Tongue (tissue), 2 donors: ENCODE data around the gene ITGA5. TPM values are rescaled to one million over a fixed set of nuclear protein-coding genes. Genes with fewer than 3 reads are reported as not detected.
A peak's percentile ranks its signal among the peaks of the same experiment; 100 is the strongest.
"Not testable (repeated sequence)": the region's sequence is repeated elsewhere in the genome, so short reads cannot be mapped to it uniquely, and the experiment has no call there.

Experiments
- DNase-seq: peaks from one replicate; pipeline ENCODE4 v3.0.0-alpha.2; 2015
- total RNA-seq: library from RNA; depleted of rRNA; stranded (reverse); fragments of >200 nt; gene quantifications from one replicate; pipeline ENCODE4 v1.2.3, GENCODE V29; 2014

ITGA5 gene
- total RNA-seq, 1 donor from 2014 or later, result 112 TPM

DNA sequence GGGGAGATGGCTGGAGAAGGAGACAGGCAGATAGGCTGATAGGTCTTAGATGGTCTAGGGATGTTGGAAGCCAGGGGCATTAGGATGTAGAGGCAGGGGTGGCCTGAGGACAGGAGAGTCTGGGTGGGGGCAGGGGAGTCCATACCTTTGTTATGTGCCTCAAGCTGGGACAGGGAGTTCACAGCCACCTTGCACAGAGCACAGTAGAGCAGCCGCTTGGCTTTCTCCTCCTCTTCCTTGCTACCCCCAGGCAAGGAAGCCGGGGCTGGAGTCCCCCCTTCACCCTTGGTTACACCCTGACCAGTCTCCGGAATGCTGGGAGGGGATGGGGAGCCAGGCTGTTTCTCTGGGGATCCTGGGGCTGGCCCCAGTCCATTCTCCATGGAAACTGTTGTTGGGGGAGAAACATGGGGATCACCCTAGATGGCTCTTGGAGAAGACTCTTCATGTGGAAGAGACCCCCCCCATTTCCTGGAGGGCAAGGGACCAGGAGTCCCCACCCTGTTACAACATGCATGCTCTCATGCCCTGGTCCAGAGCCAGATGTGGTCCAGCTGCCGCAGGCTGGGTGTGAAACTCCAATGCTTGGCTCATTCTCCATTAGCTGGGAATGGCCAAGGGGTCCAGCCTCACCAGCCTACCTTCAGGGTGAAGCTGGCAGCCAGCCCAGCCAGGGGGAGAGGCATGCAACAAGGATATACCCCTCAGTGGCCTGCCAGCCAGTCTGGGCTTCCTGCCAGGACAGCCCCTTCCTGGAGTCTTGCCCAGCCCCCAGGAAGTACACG lies 47.5 kb downstream of the ITGA5 start:
- DNase-seq, result peak; percentile 90

DNA sequence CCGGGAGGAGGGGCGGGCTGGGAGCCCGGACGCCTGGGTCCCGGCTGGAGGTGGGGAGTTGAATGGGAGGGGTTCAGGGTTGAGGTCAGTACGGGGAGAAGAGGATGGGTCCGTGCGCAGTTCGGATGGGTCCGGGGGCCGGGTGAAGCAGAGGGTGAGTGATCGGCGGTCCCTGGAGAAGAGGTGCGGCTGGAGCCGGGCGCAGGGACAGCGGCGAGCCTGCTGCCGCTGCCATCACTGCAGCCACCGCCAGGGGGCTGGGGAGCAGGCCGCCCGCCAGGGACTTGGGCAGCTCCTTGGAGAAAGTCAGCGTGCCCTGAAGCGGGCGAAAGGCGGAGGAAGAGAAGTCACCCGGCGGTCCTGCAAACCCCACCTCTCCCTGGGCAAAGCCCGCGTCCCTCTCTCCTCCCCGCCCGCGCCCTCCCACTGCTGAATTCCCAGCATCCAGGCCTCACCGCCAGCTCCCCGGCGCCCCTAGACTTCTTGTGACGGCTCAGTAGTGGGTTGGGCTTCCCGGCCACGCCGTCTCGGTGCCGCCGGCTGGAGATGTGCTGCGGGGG lies 48.8 kb downstream of the ITGA5 start:
- DNase-seq, result peak; percentile 88

DNA sequence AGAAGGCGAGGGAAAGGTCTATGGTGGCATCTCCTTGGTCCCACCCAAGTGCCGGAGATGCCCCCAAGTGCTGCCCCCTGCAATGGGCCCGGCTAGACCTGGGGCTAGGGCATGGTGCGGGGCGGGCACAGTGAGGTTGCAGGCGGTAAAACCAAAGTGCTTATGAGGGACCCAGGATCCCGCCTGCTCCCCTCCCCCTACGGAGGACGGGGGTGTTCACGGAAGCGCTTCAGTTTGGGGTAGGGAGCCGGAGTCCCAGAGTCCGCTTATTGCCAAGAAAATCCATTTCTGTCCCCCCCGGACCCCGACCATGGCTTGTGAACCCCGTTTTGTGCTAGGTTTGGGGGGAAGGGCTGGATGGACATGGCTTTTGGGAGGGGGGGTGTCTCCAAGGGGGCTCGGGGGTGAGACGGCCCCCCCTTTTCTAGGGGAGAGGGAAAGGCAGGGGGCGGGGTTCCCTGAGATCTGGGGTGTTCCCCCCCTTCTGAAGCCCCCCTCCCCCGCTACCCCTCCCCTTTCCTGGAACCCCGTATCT lies 49.4 kb downstream of the ITGA5 start:
- DNase-seq, result peak; percentile 14

DNA sequence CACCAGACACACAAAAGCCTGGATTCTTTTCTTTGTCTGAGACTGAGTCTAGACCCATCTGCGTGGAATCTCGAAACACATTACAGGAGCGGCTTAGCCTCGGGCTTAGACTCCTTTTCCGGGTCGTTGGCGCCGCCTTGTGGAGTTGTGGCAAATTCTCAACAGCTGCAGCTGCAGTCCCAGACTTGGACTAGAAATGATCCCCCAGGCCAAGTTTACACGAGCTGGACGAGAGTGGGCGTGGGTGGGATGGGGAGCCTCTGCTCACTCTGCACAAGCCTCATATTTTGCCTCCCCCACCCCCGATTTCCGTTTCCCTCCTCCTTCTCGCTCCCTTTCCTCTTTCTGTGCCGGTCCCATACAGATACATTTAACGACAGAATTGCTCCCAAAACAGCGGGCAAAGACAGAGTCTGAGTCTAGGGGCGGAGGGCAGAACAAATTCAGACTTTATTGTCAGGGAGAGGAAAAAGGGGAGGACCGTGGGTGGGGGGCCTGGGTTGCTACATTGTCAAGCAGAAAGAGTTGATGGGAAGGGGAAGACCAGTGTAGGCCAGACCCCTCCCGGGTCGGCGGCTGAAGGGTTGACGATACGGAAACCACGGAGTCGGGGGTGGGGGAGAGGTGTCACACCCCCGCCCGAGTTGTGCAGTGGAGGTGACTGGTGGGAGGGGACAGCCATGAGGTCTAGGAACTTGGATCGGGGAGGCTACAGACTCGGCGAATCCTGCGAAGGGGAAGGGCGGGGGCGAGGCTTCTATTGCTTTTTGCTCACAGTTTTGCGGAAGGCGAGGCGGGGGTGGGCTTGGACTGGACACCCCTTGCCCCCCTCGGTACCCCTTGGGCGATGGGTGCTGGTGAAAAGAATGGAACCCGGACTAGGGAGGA lies 50.1 kb downstream of the ITGA5 start:
- peak; percentile 98 for DNase-seq

DNA sequence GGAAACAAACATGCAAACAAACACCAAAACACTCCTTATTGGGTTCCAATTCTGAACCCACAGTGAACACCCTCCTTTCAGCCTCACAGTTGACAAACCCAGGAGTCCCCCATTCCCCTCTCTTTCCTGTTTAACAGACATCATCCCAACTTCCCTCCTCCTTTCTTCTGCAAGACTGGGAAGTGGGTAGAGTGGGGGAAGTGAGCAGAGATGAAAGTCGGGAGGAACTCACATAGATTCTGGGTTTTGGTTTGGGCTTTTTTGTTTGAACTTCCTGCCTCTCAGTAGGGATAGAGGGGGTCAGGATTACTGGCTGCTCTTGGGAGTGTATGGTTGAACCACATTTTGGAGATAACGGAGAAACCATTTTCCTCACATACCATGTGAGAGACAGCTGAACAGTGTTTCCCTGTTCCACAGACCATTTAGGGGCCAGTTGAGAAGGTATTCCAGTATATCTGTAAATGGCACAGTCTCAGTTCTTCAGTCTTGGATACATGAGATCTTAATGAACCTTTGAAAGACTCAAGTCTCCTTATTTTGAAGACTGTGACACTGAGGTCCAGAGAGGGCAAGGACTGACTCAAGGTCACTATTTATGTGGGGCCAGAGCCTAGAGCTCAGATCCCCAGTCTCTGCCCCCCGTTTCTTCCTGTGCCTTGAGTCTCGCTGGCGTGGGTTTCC lies 50.9 kb downstream of the ITGA5 start:
- DNase-seq, result peak; percentile 3

DNA sequence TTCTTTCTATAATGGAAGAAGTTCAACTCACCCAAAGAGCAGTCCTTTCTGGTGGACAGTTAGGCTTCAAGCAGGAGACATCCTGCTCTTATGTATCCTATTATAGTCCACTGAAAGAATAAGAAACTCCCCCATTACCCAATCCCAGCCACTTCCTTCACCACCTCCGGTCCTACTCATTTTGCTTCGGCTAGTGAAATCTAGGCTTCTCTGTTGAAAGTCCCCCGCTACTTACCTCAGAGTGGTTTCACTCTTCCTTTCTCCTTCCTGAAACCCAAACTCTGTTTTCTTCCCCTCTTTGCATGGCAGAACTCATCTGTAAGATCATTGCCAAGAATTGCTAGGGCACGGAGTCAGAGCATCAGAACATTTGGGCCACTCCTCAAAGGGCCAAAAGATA lies 54.7 kb downstream of the ITGA5 start, which contains the start of gene GPR84:
TSS of gene GPR84 (minus strand) at position 74 of the 400 bp plus-strand sequence. CDS start 635 bp downstream, outside the sequence.
- DNase-seq, result no peak

DNA sequence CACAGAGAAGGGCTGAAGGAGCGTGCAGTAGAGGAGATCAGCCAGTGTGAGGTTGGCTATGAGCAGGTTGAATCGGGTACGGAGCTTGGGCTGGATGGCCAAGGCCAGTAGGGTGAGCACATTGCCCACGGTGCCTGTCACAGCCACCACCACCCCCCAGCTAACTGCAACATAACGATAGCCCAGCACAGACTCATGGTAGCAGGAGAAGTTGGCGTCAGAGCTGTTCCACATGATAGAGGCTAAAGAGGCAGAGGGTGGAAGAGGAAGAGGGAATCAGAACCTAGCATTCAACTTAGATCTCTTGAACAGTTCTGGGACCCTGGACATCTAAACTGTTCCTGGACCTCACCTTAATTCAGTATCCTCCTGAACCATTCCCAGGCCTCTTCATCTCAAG lies 55.4 kb downstream of the ITGA5 start:
- no peak for DNase-seq

DNA sequence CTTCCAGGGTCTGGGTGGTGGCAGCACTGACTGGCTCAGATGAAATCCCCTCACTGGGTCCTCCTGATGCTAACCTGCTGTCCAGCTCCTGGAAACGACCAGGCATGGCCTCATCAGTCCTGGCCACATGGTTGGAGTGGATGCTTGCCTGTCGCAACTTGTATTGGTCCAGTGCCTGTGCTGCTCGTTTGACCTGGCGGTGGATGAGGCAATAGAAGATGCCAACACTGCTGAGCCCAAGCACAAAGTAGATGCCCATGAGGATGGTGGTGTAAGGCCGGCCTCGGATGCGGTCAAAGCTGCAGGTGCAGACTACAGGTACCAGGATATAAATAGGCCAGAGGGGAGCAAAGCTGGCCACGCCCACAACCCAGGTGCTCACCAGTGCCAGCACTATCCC lies 56.0 kb downstream of the ITGA5 start:
- DNase-seq, result no peak

DNA sequence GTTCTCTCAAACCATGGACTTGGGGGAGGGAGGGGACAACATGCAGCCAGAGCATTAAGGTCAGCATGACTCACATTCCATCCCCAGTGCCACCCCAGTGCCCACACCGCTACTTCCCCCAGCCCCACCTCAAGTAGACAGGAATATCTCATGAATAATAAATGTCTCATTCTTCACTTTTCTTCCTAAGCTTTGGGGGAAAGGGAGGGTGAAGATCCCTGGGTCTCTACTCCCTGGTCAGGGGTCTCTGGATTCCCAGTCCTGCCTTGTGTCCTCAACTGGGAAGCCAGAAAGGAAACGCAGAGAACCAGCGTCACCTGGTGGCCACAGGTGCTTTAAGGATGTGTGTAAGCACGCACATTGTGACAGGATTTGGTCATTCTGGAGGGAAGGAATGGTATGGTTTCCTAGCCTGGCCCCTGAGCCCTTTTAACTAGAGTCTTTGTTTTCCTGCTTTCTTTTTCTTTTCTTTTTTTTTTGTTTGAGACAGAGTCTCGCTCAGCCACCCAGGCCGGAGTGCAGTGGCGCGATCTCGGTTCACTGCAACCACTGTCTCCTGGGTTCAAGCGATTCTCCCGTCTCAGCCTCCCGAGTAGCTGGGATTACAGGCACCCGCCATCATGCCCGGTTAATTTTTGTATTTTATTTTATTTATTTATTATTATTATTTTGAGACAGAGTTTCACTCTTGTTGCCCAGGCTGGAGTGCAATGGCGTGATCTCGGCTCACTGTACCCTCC lies 58.2 kb downstream of the ITGA5 start:
- peak; percentile 92 for DNase-seq

DNA sequence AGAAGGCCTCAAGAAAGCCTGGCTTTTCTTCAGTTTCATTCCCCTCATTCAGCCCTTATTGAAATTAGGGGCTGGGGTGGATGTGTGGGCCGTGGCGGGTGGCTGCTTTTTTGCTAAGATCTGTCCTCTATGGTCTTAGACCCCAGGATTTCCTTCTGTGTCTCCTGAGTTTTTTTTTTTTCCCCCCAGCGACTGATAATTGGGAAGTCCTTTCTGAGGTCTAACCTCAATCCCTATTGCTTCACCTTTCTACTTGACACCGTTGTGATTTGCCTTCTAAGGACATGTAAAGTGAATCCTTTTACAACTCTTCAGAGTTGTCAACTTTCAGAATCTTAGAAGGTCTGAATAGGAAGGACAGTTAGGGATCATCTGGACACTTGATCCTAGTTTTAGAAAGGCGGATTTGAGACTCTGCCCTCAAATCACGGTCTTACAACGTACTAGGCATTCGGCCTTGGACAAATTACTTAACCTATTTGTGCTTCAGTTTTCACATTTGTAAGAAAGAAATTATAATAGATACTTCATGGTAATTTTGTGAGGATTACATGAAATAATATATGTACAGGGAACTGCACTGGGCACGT lies 59.2 kb downstream of the ITGA5 start:
- DNase-seq, result no peak

DNA sequence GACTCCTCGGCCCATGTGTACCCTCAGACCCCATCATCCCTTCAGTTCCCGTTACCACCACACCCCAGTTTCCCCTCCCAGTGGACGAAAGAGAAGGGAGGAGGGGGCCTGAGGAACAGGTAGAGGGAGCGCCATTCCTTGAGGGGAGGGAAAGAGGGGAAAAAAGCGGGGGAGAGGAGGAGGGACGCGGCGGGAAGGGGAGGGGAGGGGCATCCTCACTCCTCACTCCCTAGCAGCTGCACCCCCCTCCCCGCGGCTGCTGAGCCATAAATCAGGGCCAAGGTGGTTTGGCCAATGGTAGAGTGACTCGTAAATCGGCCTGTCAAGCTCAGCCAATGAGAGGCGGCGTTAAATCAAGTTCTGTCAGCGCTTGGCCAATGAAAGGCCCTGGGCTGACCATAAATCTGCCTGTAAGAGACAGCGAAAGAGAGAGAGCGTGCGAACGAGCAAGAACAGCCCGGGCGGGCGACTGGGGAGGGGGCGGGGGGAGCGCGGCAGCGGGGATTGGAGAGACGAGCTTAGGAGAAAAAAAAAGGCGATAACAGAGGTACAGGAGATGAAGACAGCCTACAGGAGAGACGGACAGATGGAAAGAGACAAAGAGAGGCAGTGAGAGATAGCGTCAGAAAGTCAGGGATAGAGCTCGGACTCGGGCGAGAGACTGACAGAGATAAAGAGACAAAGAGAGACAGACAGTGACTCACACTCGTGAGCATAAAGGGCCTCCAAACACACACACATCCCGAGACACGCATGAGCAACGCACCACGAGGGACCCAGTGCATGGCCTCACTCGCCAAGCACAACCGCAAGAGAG lies 59.9 kb downstream of the ITGA5 start:
- DNase-seq, result peak; percentile 100

DNA sequence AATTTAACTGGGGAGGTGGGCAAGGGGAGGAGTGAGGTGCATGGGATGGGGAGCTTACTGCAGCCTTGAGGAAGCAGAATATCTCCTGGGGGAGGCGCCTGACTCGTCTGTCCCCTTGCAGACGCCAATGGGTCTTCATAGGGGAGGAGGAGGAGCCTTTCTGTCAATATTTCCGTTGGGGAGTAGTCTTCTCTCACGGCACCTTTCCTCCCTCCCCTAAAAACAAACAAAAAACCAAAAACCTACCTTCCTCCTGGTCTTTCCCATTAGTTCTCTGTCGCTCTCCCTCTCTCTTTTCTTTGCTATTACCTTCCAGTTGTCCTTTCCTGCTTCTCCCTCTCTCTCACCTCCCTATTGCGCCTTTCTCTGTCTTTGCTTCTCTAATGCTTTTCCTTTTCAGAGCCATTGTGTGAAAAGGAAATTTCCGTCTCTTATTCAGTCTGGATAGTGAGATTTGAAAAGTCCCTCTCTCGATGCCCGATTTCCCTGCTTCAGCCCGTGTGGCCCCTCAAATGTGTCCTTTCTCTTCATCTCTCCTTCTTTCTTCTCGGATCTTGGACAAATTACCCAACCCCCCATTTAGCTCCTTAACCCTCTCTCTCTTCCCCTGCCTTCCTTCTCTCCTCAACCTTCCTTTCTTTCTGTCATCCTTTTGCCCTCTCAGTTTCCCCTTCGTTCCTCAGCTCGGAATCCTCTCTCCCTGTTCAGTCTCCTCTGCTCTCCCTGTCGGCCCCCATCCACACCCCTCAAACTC lies 60.7 kb downstream of the ITGA5 start:
- DNase-seq, result peak; percentile 65

DNA sequence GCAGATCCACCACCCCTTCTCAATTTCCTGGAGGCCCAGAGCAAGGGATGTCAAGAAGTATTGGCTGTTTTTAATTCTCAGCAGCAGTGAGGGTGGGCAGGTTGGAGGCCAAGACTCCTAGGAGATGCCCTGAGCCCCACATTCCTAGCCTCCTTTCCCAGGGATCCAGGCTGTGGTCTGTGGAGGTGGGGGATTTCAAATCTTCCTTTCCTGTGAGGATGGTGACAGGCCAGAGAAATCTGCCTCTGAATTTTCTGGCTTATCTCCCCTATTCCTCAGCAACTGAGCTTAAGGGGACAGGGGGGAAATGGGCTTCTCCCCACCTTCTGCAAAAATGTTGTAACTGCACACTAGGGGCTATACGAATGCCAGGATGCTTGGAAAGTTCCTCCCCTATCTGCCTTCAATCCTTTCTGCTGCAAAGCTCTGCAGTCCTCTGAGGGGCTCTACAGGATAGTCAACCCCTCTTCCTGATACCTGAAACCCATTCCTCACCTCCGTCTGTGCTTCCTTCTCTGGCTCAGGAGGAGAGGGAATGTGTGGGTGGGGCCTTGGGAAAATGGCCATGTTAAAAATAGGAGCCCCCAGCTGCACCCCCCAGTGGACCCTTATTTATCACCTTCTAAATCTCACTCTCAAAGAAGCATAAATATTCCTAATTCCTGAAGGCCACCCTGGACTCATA lies 61.4 kb downstream of the ITGA5 start:
- no peak for DNase-seq

DNA sequence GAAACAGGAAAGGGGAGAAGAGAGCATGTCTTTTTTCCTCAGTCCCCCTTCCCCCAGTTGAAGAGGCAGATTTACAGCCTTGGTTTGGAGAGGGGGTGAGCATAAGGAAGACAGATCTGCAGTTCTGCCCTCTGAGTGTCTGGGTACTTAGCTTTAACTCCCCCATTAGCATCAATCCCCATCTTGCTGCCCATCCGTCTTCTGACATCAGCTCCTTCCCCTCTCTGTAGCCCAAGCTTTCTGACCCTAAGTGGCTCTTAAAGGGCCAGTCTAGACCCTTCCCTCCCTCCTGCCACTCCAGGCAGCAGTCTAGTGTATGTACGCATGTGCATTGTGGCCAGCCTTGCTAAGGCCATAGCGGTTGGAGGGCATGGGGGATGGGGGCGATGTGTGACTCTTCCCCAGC lies 62.1 kb downstream of the ITGA5 start:
- DNase-seq, result no peak

DNA sequence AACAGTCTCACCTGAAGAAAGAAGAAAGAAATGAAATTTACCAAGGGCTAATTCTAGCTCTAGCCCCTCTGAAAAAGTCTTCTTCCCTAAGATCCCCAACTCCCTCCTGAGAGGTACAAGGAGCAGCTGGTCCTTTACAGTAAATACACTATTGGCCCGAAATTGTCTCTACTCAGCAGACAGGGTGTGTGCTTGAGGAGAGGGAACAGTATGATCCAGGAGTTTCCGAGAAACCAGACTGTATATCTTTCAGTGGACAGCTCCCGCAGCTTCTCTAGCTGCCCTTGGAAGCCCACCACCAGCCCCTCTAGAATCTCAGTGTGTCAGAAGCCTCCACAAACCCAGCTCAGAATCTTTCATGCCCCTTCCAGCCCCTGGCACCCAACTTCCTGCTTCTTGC lies 62.8 kb downstream of the ITGA5 start:
- peak; percentile 66 for DNase-seq

DNA sequence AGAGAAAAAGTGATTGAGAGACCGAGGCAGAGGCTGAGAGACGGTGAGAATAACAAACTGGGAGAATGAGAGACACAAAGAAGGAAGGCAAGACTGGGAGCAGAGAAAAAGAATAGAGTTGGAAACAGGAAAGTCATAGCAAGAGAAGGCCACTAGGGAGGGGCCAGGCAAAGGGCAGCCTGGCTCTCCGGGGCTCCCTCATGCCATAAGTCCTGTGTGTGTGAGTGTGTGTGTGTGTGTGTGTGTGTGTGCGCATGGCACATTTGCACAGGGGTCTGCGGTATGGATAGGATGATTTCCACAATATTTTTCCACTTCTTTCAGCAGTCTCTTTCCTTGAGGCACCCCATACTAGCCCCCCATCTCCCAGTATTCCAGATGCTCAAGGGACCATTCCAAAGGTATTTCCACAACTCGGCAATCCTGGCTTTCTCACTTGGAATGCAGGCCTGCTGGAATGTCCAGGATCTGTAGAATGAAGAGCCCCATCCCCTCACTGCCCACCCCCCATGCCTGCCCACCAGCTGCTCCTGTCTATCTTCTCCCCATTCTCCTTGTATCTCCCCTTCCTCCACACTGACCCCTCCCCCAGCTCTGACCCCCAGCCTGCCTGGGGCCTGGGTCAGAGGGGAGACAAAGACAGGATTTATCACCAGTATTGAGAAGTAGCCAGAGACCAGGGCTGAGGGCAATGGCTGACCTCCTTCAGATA lies 63.8 kb downstream of the ITGA5 start:
- DNase-seq, result peak; percentile 68

DNA sequence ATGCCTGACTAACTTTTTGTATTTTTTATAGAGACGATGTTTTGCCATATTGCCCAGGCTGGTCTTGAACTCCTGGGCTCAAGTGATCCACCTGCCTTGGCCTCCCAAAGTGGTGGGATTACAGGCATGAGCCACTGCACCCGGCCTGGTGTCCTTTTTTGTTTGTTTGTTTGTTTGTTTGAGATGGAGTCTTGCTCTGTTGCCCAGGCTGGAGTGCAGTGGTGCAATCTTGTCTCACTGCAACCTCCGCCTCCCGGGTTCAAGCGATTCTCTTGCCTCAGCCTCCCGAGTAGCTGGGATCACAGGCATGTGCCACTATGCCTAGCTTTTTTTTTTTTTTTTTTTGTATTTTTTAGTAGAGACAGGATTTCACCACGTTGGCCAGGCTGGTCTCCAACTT lies 64.8 kb downstream of the ITGA5 start:
- not testable (repeated sequence) for DNase-seq
